Thyroid gland (tissue), 4 donors: ENCODE data around the gene GCFC2.

Experiments
- CTCF ChIP-seq, 6 experiments: fragments of 200-600 bp in 3 of 6; fragments of 450-650 bp in 3 of 6; sonication (generic) in 3 of 6; IDR thresholded peaks; one replicate each; pipeline ENCODE4 v1.5.1; 2016 to 2019; ENCODE audit warnings: antibody characterized with exemption in 6 of 6, mild to moderate bottlenecking in 2 of 6, inconsistent platforms in 1 of 6, moderate library complexity in 1 of 6
- POLR2A ChIP-seq, 2 donors: fragments of 450-650 bp; IDR thresholded peaks; one replicate each; pipeline ENCODE4 v1.6.1; 2017; ENCODE audit warnings: antibody characterized with exemption in 2 of 2, mild to moderate bottlenecking in 2 of 2, moderate library complexity in 1 of 2

- TF ChIP-seq POLR2A (IDR thresholded peaks at IDR 0.05) (no peak), CTCF (IDR thresholded peaks at IDR 0.05) (no peak)
These were observed 94.3 kb downstream of the GCFC2 start for GRCh38 chr2:75616406-75616805.
